CD4-positive, alpha-beta memory T cell (primary cell): ENCODE measurements around the gene ARHGAP42. TPM values are rescaled to one million over a fixed set of nuclear protein-coding genes. Genes with fewer than 3 reads are reported as not detected.

Source experiments
- CTCF ChIA-PET: fragments of 350-600 bp; sonication (Branson Sonifier 250); formaldehyde crosslinking; loops from one replicate; lab custom pipeline; 2021; ENCODE audit warnings: inconsistent platforms; ENCODE audit not compliant: partially characterized antibody; lab: Charles Lee
- POLR2A ChIA-PET: fragments of 350-600 bp; sonication (Branson Sonifier 250); formaldehyde crosslinking; loops from one replicate; lab custom pipeline; 2021; ENCODE audit not compliant: partially characterized antibody; lab: Charles Lee
- DNase-seq, 5 donors: peaks; one replicate each; pipeline versions ENCODE4 v3.0.0 to v3.0.0-alpha.2; 2020 to 2022; ENCODE audit warnings: mixed read lengths in 1 of 5
- H3K27ac ChIP-seq: one replicate; pipeline ENCODE4 v1.7.0; 2013; ENCODE audit warnings: low read depth, low read length
- H3K27me3 ChIP-seq: 2 replicates; pipeline ENCODE4 v1.7.0; 2013; ENCODE audit warnings: mild to moderate bottlenecking, low read length, moderate library complexity; ENCODE audit not compliant: insufficient read depth
- H3K36me3 ChIP-seq: 2 replicates; pipeline ENCODE4 v1.7.0; 2013; ENCODE audit warnings: mild to moderate bottlenecking, low read length, moderate library complexity; ENCODE audit not compliant: insufficient read depth
- H3K4me1 ChIP-seq: 2 replicates; pipeline ENCODE4 v1.7.0; 2013; ENCODE audit warnings: mild to moderate bottlenecking, low read length, moderate library complexity; ENCODE audit not compliant: insufficient read depth
- H3K4me3 ChIP-seq, 2 donors: one replicate each; pipeline ENCODE4 v1.7.0; 2013; ENCODE audit warnings: low read length in 2 of 2, mild to moderate bottlenecking in 1 of 2
- H3K9me3 ChIP-seq, 2 donors: one replicate each; pipeline ENCODE4 v1.7.0; 2013; ENCODE audit warnings: low read length in 2 of 2, control low read depth in 1 of 2; ENCODE audit not compliant: control insufficient read depth in 1 of 2
- H3K27ac Mint-ChIP-seq, 7 donors: one replicate each; pipeline ENCODE4 v1.8.0; 2020 to 2021; ENCODE audit warnings: mixed read lengths in 7 of 7, mild to moderate bottlenecking in 6 of 7, inconsistent platforms in 3 of 7, moderate library complexity in 3 of 7
- H3K27me3 Mint-ChIP-seq, 2 donors: one replicate each; pipeline ENCODE4 v1.8.0; 2020 to 2021; ENCODE audit warnings: mixed read lengths in 2 of 2
- H3K36me3 Mint-ChIP-seq, 2 donors: one replicate each; pipeline ENCODE4 v1.8.0; 2020 to 2021; ENCODE audit warnings: mixed read lengths in 2 of 2, inconsistent platforms in 1 of 2, mild to moderate bottlenecking in 1 of 2
- H3K4me1 Mint-ChIP-seq, 4 donors: one replicate each; pipeline ENCODE4 v1.8.0; 2020 to 2021; ENCODE audit warnings: mixed read lengths in 4 of 4, mild to moderate bottlenecking in 1 of 4
- H3K4me3 Mint-ChIP-seq, 8 donors: one replicate each; pipeline ENCODE4 v1.8.0; 2020 to 2021; ENCODE audit warnings: mixed read lengths in 8 of 8, mild to moderate bottlenecking in 7 of 8, moderate library complexity in 6 of 8, inconsistent platforms in 3 of 8
- H3K9me3 Mint-ChIP-seq, 8 donors: one replicate each; pipeline ENCODE4 v1.8.0; 2020 to 2021; ENCODE audit warnings: mixed read lengths in 8 of 8, mild to moderate bottlenecking in 5 of 8, inconsistent platforms in 3 of 8, moderate library complexity in 1 of 8
- intact Hi-C: fragments of 100-400 bp; cut with micrococcal nuclease; formaldehyde crosslinking; loops from one replicate; pipeline ENCODE4 v1.15.1; 2023
- polyA plus RNA-seq, 2 donors: library from polyadenylated mRNA; unstranded; fragments of 300-500 nt; fragmentation: Illumina TruSeq; gene quantifications; one replicate each; pipeline ENCODE4 v1.2.3, GENCODE V29; 2021
- total RNA-seq, 2 experiments: library from RNA; stranded (reverse); gene quantifications; one replicate each; pipeline ENCODE4 v1.2.3, GENCODE V29; 2021

Gene ARHGAP42
- total and polyA plus RNA-seq, 4 experiments from 2014 or later: not detected

DNA sequence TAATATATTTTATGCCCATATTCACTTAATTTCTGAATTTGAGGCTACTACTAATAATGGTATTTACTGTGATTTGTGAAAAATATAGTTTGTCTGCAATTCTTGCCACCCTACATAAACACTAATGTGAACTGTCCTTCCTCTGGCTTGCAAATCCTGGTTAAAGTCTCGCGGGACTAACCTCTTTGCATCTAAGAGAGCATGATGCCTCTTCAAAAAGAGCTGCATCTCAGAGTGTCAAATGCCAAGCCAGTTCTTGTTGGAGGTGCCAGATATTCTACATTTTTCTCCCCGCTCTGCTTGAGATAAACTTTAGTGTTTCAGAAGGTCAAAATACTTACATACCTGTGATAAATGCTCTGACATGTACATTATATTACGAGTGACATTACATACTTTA is 2.1 kb downstream of the ARHGAP42 start:
- Mint-ChIP-seq H3K4me3 (no peak overlapping the region), H3K27me3 (peaks cover 10 to 15% of the 10 kb centered on the region in 2 donors), H3K36me3 (no peaks in the 10 kb centered on the region), H3K27ac (no peak overlapping the region), H3K9me3 (peaks cover 0 to 9% (median 3%) of the 10 kb centered on the region in 8 donors), H3K4me1 (peaks cover 5 to 15% (median 6%) of the 10 kb centered on the region in 4 donors)
- Histone ChIP-seq H3K4me3 (no peak overlapping the region), H3K4me1 (no peaks in the 10 kb centered on the region), H3K36me3 (no peaks in the 10 kb centered on the region), H3K27ac (no peak overlapping the region), H3K27me3 (no peaks in the 10 kb centered on the region), H3K9me3 (no peaks in the 10 kb centered on the region)
- ChIA-PET CTCF (no interaction called here), POLR2A (no interaction called here)
- intact Hi-C loops: no loop called here
- no peak for DNase-seq

DNA sequence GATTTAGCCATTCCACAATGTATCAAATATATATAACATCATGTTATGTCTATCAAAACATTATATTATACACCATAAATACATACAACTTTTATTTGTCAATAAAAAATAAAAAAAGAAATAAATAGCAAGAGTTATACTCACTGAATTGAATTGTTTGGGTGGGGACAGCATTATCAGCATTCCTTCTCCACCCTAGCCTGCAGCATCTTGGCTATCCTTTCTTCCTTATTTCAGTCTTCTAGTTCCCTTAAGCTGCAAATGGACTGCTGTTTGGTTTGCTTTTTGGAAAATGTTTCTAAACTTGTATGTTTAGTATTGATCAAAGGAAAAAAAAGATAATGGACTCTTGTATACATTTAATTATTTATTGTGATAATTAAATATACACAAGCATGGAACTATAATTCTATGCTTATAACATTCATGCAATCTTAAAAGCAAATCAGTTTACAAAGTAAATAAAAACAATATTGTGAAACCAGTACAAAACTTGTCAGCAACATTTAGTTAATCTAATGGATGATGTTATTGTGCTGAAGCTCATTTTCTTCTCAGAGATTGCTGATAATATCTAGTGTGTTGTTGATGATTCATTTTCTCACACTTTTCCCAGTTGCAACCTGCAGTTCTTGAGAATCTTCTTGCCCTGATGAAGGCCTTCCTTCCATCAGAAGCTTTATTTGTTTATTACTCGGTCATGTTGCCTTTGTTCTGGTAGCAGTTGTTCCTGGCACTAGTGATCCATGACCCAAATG is 5.0 kb downstream of the ARHGAP42 start:
- Histone ChIP-seq H3K27me3 (no peaks in the 10 kb centered on the region), H3K4me3 (no peak overlapping the region)
- peaks cover 0 to 5% (median 0%) of the 10 kb centered on the region in 8 donors for H3K9me3 Mint-ChIP-seq

DNA sequence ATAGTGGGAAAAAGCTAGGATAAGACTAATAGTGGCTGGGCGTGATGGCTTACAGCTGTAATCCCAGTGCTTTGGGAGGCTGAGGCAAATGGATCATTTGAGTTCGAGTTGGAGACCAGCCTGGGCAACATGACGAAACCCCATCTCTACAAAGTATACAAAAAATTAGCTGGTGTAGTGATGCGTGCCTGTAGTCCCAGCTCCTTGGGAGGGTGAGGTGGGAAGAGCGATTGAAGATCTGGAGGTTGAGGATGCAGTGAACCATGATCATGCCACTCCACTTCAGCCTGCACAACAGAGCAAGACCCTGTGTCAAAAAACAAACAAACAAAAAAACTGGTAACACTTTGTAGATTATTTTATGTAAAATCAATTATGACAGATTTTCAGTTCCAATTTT is 8.8 kb downstream of the ARHGAP42 start:
- no peak overlapping the region for H3K4me3 Mint-ChIP-seq
- H3K4me1 ChIP-seq: no peaks in the 10 kb centered on the region
- ChIA-PET CTCF (no interaction called here), POLR2A (no interaction called here)
- H3K27me3 ChIP-seq: no peaks in the 10 kb centered on the region
- no peak overlapping the region for H3K27ac ChIP-seq
- H3K27ac Mint-ChIP-seq: no peak overlapping the region
- peaks cover 0 to 4% (median 0%) of the 10 kb centered on the region in 8 donors for H3K9me3 Mint-ChIP-seq
- no peak for DNase-seq
- H3K9me3 ChIP-seq: no peaks in the 10 kb centered on the region
- H3K4me1 Mint-ChIP-seq: no peaks in the 10 kb centered on the region
- intact Hi-C loops: no loop called here
- no peaks in the 10 kb centered on the region for H3K36me3 Mint-ChIP-seq
- no peaks in the 10 kb centered on the region for H3K27me3 Mint-ChIP-seq
- no peak overlapping the region for H3K4me3 ChIP-seq
- H3K36me3 ChIP-seq: no peaks in the 10 kb centered on the region

More for the DNA sequence above, 5.0 kb downstream of the ARHGAP42 start:
- ChIA-PET POLR2A (no interaction called here), CTCF (interaction anchor here (0.9 kb wide), 1 partner anchor 12 kb away, joined by 4 read pairs; no protein-coding TSS in a partner anchor)
- Mint-ChIP-seq H3K27ac (no peak overlapping the region), H3K4me3 (no peak overlapping the region), H3K27me3 (peaks cover 2 to 6% of the 10 kb centered on the region in 2 donors), H3K36me3 (no peaks in the 10 kb centered on the region), H3K4me1 (peaks cover 0 to 9% (median 6%) of the 10 kb centered on the region in 4 donors)
- no peak overlapping the region for H3K27ac ChIP-seq
- intact Hi-C loops: no loop called here
- no peaks in the 10 kb centered on the region for H3K36me3 ChIP-seq
- H3K4me1 ChIP-seq: no peaks in the 10 kb centered on the region
- DNase-seq: no peak
- no peaks in the 10 kb centered on the region for H3K9me3 ChIP-seq

DNA sequence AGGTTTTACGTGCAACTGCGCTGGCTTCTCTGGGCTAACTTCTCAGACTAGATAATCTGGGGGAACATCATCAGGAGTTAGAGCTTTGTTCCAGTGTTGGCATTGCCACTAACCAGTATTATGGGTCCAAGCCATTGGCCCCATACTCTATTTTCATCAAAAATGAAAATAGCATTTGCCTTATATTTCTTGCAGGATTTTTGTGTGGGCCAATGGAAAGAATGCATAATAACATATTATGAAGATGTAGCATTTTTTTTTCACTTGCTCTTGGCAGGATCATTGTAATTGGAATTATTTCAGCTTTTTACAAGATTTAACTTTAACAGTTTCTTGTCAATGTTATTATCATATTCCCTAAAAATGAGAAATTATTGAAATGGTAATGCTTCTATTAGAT is 16.1 kb downstream of the ARHGAP42 start:
- Mint-ChIP-seq H3K27me3 (no peaks in the 10 kb centered on the region), H3K4me1 (no peaks in the 10 kb centered on the region)

DNA sequence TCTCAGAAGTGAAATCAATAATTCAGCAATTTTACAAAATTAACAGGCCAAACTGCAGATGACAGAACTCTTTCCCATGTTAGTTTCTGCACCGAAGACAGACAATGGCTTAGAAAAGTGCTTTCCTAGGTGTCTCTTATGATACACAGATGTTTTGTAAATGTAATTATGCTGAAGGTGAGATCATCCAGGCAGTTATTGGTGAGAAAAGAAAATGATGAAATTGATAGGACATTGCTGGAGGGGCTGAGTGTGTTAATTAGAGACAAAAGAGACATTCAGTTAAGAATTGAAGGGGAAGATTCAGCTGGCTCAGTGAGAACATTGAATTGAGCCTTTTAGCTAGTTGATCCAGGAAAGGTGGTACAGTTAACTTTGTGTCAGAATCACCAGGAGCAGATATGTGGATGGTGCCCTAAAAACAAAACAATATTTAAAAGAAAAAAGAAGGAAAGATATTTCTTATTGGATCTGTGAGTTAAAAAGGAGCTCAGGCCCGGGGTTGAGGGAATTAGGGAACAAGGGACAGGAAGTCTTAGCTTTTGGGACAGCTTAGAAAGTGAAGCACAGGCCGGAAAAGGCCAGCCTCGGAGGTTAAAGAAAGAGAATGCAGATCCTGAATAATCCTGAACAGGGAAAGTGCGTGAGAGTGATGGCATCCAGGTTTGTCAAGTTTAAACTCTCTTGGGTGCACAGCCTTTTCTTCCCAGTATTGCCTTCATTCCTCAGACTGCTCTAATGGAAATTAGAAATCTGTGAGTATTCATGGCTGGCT is 16.9 kb downstream of the ARHGAP42 start:
- ChIA-PET CTCF (no interaction called here), POLR2A (no interaction called here)
- no peaks in the 10 kb centered on the region for H3K4me1 Mint-ChIP-seq
- H3K27ac Mint-ChIP-seq: no peak overlapping the region
- no peak overlapping the region for H3K4me3 ChIP-seq
- no peak overlapping the region for H3K4me3 Mint-ChIP-seq
- no peaks in the 10 kb centered on the region for H3K36me3 Mint-ChIP-seq
- H3K27ac ChIP-seq: no peak overlapping the region
- intact Hi-C loops: no loop called here
- no peaks in the 10 kb centered on the region for H3K27me3 ChIP-seq
- no peaks in the 10 kb centered on the region for H3K4me1 ChIP-seq
- peaks cover 0 to 4% (median under 1%) of the 10 kb centered on the region in 8 donors for H3K9me3 Mint-ChIP-seq
- H3K36me3 ChIP-seq: no peaks in the 10 kb centered on the region
- H3K9me3 ChIP-seq: no peaks in the 10 kb centered on the region
- DNase-seq: no peak
- no peaks in the 10 kb centered on the region for H3K27me3 Mint-ChIP-seq

More for the DNA sequence above, 16.1 kb downstream of the ARHGAP42 start:
- Mint-ChIP-seq H3K36me3 (no peaks in the 10 kb centered on the region), H3K9me3 (peaks cover 0 to 4% (median 0%) of the 10 kb centered on the region in 8 donors), H3K4me3 (no peak overlapping the region), H3K27ac (no peak overlapping the region)
- H3K9me3 ChIP-seq: no peaks in the 10 kb centered on the region
- no peak for DNase-seq
- H3K36me3 ChIP-seq: no peaks in the 10 kb centered on the region
- intact Hi-C loops: no loop called here
- H3K27ac ChIP-seq: no peak overlapping the region
- no peak overlapping the region for H3K4me3 ChIP-seq
- ChIA-PET CTCF (no interaction called here), POLR2A (no interaction called here)
- H3K27me3 ChIP-seq: no peaks in the 10 kb centered on the region
- no peaks in the 10 kb centered on the region for H3K4me1 ChIP-seq

DNA sequence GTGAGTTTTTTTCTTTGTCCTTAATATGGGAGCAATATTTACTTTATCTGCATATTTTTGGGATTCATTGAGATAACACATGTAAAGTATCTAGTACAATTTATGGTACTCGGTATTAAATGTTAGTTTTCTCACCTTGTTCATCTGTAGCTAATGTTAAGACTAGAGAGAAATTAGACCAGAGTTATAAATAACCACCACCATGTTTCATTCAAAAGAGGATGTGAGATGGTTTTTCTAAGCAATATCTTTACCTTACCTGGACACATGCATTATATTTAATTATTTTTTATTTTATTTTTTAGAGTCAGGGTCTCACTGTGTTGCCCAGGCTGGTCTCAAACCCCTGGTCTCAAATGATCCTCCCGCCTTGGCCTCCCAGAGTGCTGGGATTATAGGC is 18.4 kb downstream of the ARHGAP42 start:
- Mint-ChIP-seq H3K27ac (no peak overlapping the region), H3K27me3 (no peaks in the 10 kb centered on the region), H3K4me3 (no peak overlapping the region), H3K36me3 (no peaks in the 10 kb centered on the region), H3K4me1 (no peaks in the 10 kb centered on the region), H3K9me3 (peaks cover 0 to 3% (median under 1%) of the 10 kb centered on the region in 8 donors)
- intact Hi-C loops: no loop called here
- POLR2A ChIA-PET: no interaction called here
- H3K36me3 ChIP-seq: no peaks in the 10 kb centered on the region
- no peaks in the 10 kb centered on the region for H3K27me3 ChIP-seq
- DNase-seq: no peak
- H3K4me1 ChIP-seq: no peaks in the 10 kb centered on the region
- no peak overlapping the region for H3K27ac ChIP-seq
- CTCF ChIA-PET: no interaction called here
- H3K4me3 ChIP-seq: no peak overlapping the region
- H3K9me3 ChIP-seq: no peaks in the 10 kb centered on the region

DNA sequence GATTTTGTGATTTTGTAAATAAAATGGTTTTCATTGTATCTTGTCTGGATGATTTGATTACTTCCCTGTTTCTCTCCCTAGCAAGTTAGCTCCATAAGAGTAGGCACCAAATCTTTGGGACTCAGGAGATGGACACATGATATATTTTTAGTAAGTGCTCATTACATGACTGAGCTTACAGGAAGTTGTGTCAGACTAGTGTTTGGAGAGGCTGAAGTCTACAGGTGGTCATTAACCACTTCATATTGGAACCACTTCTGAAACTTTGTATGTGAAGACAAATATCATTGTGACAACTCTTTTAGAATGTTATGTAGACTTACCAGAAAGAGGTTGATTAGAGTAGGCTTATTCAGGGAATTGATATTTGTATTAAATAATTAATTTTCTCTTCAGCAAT is 19.1 kb downstream of the ARHGAP42 start:
- H3K4me3 Mint-ChIP-seq: no peak overlapping the region
- DNase-seq: no peak
- no peak overlapping the region for H3K27ac Mint-ChIP-seq
- no peaks in the 10 kb centered on the region for H3K36me3 Mint-ChIP-seq
- no peaks in the 10 kb centered on the region for H3K4me1 Mint-ChIP-seq
- no peaks in the 10 kb centered on the region for H3K4me1 ChIP-seq
- H3K9me3 ChIP-seq: no peaks in the 10 kb centered on the region
- CTCF ChIA-PET: no interaction called here
- no peak overlapping the region for H3K27ac ChIP-seq
- no peaks in the 10 kb centered on the region for H3K27me3 ChIP-seq
- no peak overlapping the region for H3K4me3 ChIP-seq
- H3K36me3 ChIP-seq: no peaks in the 10 kb centered on the region
- H3K9me3 Mint-ChIP-seq: peaks cover 0 to 6% (median 2%) of the 10 kb centered on the region in 8 donors
- POLR2A ChIA-PET: no interaction called here
- intact Hi-C loops: no loop called here
- no peaks in the 10 kb centered on the region for H3K27me3 Mint-ChIP-seq
